Stomach (tissue), 4 donors: ENCODE data around the gene POLL.

Experiments used
- CTCF ChIP-seq, 7 experiments: fragments of 450-650 bp in 4 of 7; fragments of 200-600 bp in 3 of 7; sonication (generic) in 3 of 7; IDR thresholded peaks; one replicate each; pipeline ENCODE4 v1.5.1; 2016 to 2019; ENCODE audit warnings: antibody characterized with exemption in 7 of 7, control low read depth in 2 of 7, mild to moderate bottlenecking in 1 of 7
- EP300 ChIP-seq: sonication (generic); formaldehyde crosslinking; IDR thresholded peaks from one replicate; pipeline ENCODE4 v1.6.1; 2017; ENCODE audit warnings: antibody characterized with exemption
- POLR2A ChIP-seq, 4 donors: fragments of 450-650 bp; IDR thresholded peaks; one replicate each; pipeline ENCODE4 v1.6.1; 2016; ENCODE audit warnings: antibody characterized with exemption in 4 of 4, control low read depth in 2 of 4, mild to moderate bottlenecking in 1 of 4, moderate library complexity in 1 of 4
- POLR2AphosphoS5 ChIP-seq, 3 donors: sonication (generic); formaldehyde crosslinking; IDR thresholded peaks; one replicate each; pipeline ENCODE4 v1.6.1; 2016; ENCODE audit warnings: antibody characterized with exemption in 3 of 3

- no peak for TF ChIP-seq POLR2A (IDR thresholded peaks at IDR 0.05)
- no peak for TF ChIP-seq CTCF (IDR thresholded peaks at IDR 0.05)
- TF ChIP-seq EP300: no peak
- TF ChIP-seq POLR2AphosphoS5 (IDR thresholded peaks at IDR 0.05): no peak
Observed at GRCh38 chr10:101545898-101546297, 42.2 kb downstream of the POLL start.
